Spleen (tissue), 11 donors: ENCODE results near the gene SYT17. TPM values are rescaled to one million over a fixed set of nuclear protein-coding genes. Genes with fewer than 3 reads are reported as not detected.

Experiments
- DNase-seq: peaks from one replicate; pipeline ENCODE4 v3.0.0-alpha.2; 2020
- H3K27ac ChIP-seq, 8 donors: fragments of 200-600 bp; sonication (generic) in 7 of 8; 1 replicate in 4 of 8; 2 replicates in 4 of 8; pipeline versions ENCODE4 v1.5.0 to v1.8.0; 2016 to 2021; ENCODE audit warnings: inconsistent platforms in 4 of 8, mild to moderate bottlenecking in 4 of 8, moderate library complexity in 1 of 8
- H3K27me3 ChIP-seq, 7 donors: fragments of 200-600 bp; sonication (generic) in 6 of 7; replicated peaks in 1 of 7; 1 replicate in 4 of 7; 2 replicates in 3 of 7; pipeline versions ENCODE4 v1.5.0 to v1.8.0; 2016 to 2021; ENCODE audit warnings: inconsistent platforms in 3 of 7, mild to moderate bottlenecking in 1 of 7
- H3K36me3 ChIP-seq, 6 donors: fragments of 200-600 bp; sonication (generic) in 5 of 6; 1 replicate in 4 of 6; 2 replicates in 2 of 6; pipeline versions ENCODE4 v1.5.0 to v1.8.0; 2016 to 2021; ENCODE audit warnings: inconsistent platforms in 2 of 6
- H3K4me1 ChIP-seq, 6 donors: fragments of 200-600 bp; sonication (generic) in 5 of 6; 1 replicate in 3 of 6; 2 replicates in 3 of 6; pipeline versions ENCODE4 v1.5.0 to v1.8.0; 2016 to 2021; ENCODE audit warnings: inconsistent platforms in 3 of 6
- H3K4me3 ChIP-seq, 8 donors: fragments of 200-600 bp; sonication (generic) in 7 of 8; 1 replicate in 4 of 8; 2 replicates in 4 of 8; pipeline versions ENCODE4 v1.5.0 to v1.8.0; 2016 to 2021; ENCODE audit warnings: inconsistent platforms in 4 of 8, mild to moderate bottlenecking in 4 of 8, moderate library complexity in 2 of 8
- H3K9me3 ChIP-seq, 8 donors: fragments of 200-600 bp; sonication (generic) in 7 of 8; 1 replicate in 4 of 8; 2 replicates in 4 of 8; pipeline versions ENCODE4 v1.5.0 to v1.8.0; 2016 to 2021; ENCODE audit warnings: inconsistent platforms in 4 of 8
- POLR2A ChIP-seq, 3 donors: fragments of 450-650 bp; IDR thresholded peaks; one replicate each; pipeline ENCODE4 v1.5.1; 2017; ENCODE audit warnings: antibody characterized with exemption in 3 of 3, mild to moderate bottlenecking in 1 of 3
- POLR2AphosphoS5 ChIP-seq, 3 donors: sonication (generic); formaldehyde crosslinking; IDR thresholded peaks; one replicate each; pipeline ENCODE4 v1.5.1; 2017; ENCODE audit warnings: antibody characterized with exemption in 3 of 3
- WGBS, 5 donors: extraction: QIAGEN DNeasy Blood & Tissue Kit in 3 of 5; methylation state at CpG; one replicate each; pipeline versions ENCODE4 v1.1.5 to v1.1.7; 2013 to 2018; 5-methylcytosine and 5-hydroxymethylcytosine counted together
- intact Hi-C: fragments of 100-400 bp; cut with DNase I; formaldehyde crosslinking; loops from one replicate; pipeline ENCODE4 v1.15.0; 2023; ENCODE audit warnings: low total_unique reads
- polyA plus RNA-seq, 3 donors: library from polyadenylated mRNA; stranded (reverse); fragments of 200-250 nt; gene quantifications; one replicate each; pipeline ENCODE4 v1.2.1, GENCODE V29; 2013
- total RNA-seq, 7 donors: library from RNA; depleted of rRNA in 3 of 7; stranded (reverse); fragments of >200 nt in 3 of 7; fragmentation: NEBNext Ultra II Directional in 4 of 7; extraction: Animal tissue kit (Norgen Biotek cat#: 25700) in 4 of 7; gene quantifications; one replicate each; pipeline versions ENCODE4 v1.1.0 to v1.2.1, GENCODE V29; 2016 to 2021
- TF ChIP-seq, protein P1 (sequence below), 11 experiments: fragments of 200-600 bp in 7 of 11; fragments of 450-650 bp in 4 of 11; sonication (generic) in 4 of 11; IDR thresholded peaks in 8 of 11; conservative IDR thresholded peaks in 3 of 11; 1 replicate in 7 of 11; 2 replicates in 4 of 11; pipeline versions ENCODE4 v1.4.0 to v1.8.0; 2016 to 2021; ENCODE audit warnings: antibody characterized with exemption in 11 of 11, inconsistent platforms in 4 of 11, mild to moderate bottlenecking in 1 of 11
- donor health status: healthy with polysubstance abuse.
- donor health status: DM: no; HTN: no; CAD: no; lungs with moderate emphysema.
- donor health status: DM: no; HTN: no; CAD: no.
- donor health status: Bipolar disorder and iron deficiency.
- donor health status: healthy.
- donor health status: DM: no; HTN: no; CAD: no.
- donor health status: DM: yes; HTN: yes; CAD: no.

Gene SYT17
- total and polyA plus RNA-seq, 10 donors = 1.2 to 3.7 (median 2.0) TPM

DNA sequence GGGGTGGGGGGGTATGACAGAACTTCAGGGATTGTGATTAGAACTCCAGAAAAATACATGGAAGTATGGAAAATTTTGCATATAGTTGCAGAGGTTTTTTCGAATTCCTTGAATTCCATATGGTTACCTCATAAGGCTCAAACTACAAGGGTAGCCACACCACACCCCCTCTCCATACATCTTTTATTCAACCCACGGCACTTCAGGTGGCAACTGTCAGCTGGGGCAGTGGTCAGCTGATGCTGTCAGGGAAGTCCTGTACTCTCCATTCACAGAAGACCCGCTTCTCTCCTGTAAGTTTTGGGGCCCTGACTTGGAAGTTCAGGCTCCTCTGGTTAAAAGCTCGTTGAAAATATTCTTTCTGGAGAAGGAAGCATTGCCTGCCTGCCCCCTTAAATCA, 60.0 kb downstream of the SYT17 start:
- intact Hi-C loops = no loop called here
- no peak for DNase-seq
- H3K27ac ChIP-seq = no peak overlapping the region
- WGBS, 5 donors = 71 to 82% (median 76%) methylated on average over 4 of the region's 4 CpGs
- H3K27me3 ChIP-seq = no peaks in the 10 kb centered on the region
- TF ChIP-seq POLR2A (IDR thresholded peaks at IDR 0.05) = no peak
- no peak for TF ChIP-seq POLR2AphosphoS5 (IDR thresholded peaks at IDR 0.05)
- TF ChIP-seq, protein P1, sequence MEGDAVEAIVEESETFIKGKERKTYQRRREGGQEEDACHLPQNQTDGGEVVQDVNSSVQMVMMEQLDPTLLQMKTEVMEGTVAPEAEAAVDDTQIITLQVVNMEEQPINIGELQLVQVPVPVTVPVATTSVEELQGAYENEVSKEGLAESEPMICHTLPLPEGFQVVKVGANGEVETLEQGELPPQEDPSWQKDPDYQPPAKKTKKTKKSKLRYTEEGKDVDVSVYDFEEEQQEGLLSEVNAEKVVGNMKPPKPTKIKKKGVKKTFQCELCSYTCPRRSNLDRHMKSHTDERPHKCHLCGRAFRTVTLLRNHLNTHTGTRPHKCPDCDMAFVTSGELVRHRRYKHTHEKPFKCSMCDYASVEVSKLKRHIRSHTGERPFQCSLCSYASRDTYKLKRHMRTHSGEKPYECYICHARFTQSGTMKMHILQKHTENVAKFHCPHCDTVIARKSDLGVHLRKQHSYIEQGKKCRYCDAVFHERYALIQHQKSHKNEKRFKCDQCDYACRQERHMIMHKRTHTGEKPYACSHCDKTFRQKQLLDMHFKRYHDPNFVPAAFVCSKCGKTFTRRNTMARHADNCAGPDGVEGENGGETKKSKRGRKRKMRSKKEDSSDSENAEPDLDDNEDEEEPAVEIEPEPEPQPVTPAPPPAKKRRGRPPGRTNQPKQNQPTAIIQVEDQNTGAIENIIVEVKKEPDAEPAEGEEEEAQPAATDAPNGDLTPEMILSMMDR (IDR thresholded peaks at IDR 0.05 in 8 of 11, conservative IDR thresholded peaks at IDR 0.05 in 3 of 11) = no peak
- peaks cover 0 to 27% (median 5%) of the 10 kb centered on the region in 6 donors for H3K36me3 ChIP-seq
- peaks cover 2 to 22% (median 13%) of the 10 kb centered on the region in 8 donors for H3K9me3 ChIP-seq
- H3K4me1 ChIP-seq = no peaks in the 10 kb centered on the region
- no peak overlapping the region for H3K4me3 ChIP-seq

DNA sequence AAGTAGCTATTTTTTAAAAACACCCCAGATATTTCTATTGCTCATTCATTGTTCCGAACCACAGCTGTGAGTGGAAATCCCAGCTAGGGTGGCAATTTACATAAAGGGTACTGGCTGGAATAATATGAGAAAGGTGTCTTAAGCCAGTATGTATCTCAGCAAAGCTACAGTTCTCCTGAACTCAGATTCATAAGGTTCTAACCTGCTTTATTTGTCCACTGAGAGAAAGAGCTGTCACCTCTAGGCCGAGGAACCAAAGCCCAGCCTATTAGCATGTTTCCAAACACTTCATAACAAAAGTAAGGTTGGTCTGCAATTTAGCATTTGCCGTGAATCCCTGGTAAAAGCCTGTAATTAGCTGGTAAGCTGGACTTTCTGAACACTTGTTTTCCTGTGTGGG, 60.5 kb downstream of the SYT17 start:
- Histone ChIP-seq H3K9me3 (peaks cover 2 to 22% (median 12%) of the 10 kb centered on the region in 8 donors), H3K4me1 (no peaks in the 10 kb centered on the region), H3K27ac (no peak overlapping the region), H3K27me3 (no peaks in the 10 kb centered on the region), H3K4me3 (no peak overlapping the region), H3K36me3 (peaks cover 0 to 27% (median 5%) of the 10 kb centered on the region in 6 donors)
- WGBS, 5 donors = 74 to 81% (median 78%) methylated on average over 3 of the region's 3 CpGs
- intact Hi-C loops = no loop called here
- no peak for DNase-seq
- TF ChIP-seq POLR2A (IDR thresholded peaks at IDR 0.05) = no peak
- no peak for TF ChIP-seq POLR2AphosphoS5 (IDR thresholded peaks at IDR 0.05)
- TF ChIP-seq, protein P1 (IDR thresholded peaks at IDR 0.05 in 8 of 11, conservative IDR thresholded peaks at IDR 0.05 in 3 of 11) = no peak

GRCh38 chr16:19230575-19230974, 62.5 kb downstream of the SYT17 start:
- Histone ChIP-seq H3K4me3 (no peak overlapping the region), H3K9me3 (peaks cover 4 to 29% (median 18%) of the 10 kb centered on the region in 8 donors), H3K27me3 (no peaks in the 10 kb centered on the region), H3K4me1 (no peaks in the 10 kb centered on the region), H3K27ac (no peak overlapping the region), H3K36me3 (peaks cover 0 to 16% (median under 1%) of the 10 kb centered on the region in 6 donors)
- DNase-seq = no peak
- WGBS, 5 donors = 77 to 94% (median 92%) methylated on average over 3 of the region's 3 CpGs
- intact Hi-C loops = no loop called here
- no peak for TF ChIP-seq POLR2AphosphoS5 (IDR thresholded peaks at IDR 0.05)
- no peak for TF ChIP-seq POLR2A (IDR thresholded peaks at IDR 0.05)
- TF ChIP-seq, protein P1 (IDR thresholded peaks at IDR 0.05 in 8 of 11, conservative IDR thresholded peaks at IDR 0.05 in 3 of 11) = no peak

GRCh38 chr16:19231881-19232280, 63.8 kb downstream of the SYT17 start:
- H3K4me3 ChIP-seq = no peak overlapping the region
- intact Hi-C loops = no loop called here
- WGBS, 5 donors = 81 to 90% (median 84%) methylated on average over 7 to 8 of the region's 8 CpGs
- H3K27me3 ChIP-seq = no peaks in the 10 kb centered on the region
- peaks cover 0 to 5% (median 0%) of the 10 kb centered on the region in 6 donors for H3K36me3 ChIP-seq
- no peak for DNase-seq
- H3K4me1 ChIP-seq = no peaks in the 10 kb centered on the region
- TF ChIP-seq POLR2AphosphoS5 (IDR thresholded peaks at IDR 0.05) (no peak), POLR2A (IDR thresholded peaks at IDR 0.05) (no peak)
- TF ChIP-seq, protein P1 (IDR thresholded peaks at IDR 0.05 in 8 of 11, conservative IDR thresholded peaks at IDR 0.05 in 3 of 11) = no peak
- H3K9me3 ChIP-seq = peaks cover 4 to 33% (median 28%) of the 10 kb centered on the region in 8 donors
- no peak overlapping the region for H3K27ac ChIP-seq
